HG03135 (cell line): ENCODE data around the gene NOTO.
"Not testable (repeated sequence)": the region's sequence is repeated elsewhere in the genome, so short reads cannot be mapped to it uniquely, and the experiment has no call there.

Source experiments
- ATAC-seq: cut with Tn5 transposase; IDR thresholded peaks from one replicate; pipeline ENCODE4 v1.9.1; 2021; ENCODE audit warnings: mild to moderate bottlenecking, moderate library complexity; ENCODE audit not compliant: unreplicated experiment

NOTO gene

GRCh38 chr2:73202156-73203054 is at the start of gene NOTO:
Gene NOTO, plus strand, starts transcription at chr2:73202574. Its CDS starts 93 bp downstream, at chr2:73202667.
- no peak for ATAC-seq

GRCh38 chr2:73156539-73157124 is 45.7 kb upstream of the NOTO start:
- ATAC-seq, result no peak

GRCh38 chr2:73162856-73163391 is 39.5 kb upstream of the NOTO start:
- no peak for ATAC-seq

- peak; percentile 68 for ATAC-seq
These were observed 38.6 kb upstream of the NOTO start for GRCh38 chr2:73163483-73164367.

DNA sequence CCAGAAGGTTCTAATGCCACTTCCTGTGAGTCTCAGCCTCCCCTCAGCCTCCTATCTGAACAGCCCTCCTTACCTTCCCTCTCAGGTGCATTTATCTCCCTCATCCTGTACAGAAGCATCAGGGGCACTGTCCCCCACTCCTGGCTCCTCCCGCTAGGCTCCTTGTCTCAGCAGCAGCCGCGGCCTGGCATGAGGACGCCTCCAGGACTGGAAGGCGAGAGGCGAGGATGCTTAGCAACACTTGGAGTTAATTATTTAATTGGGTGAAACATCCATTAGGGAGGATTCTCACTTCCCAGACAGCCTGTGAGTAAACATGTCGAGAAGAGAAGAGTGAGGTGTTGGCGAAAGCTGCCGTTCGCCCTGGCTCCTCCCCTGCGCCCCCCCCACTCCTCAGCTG is 36.4 kb upstream of the NOTO start:
- ATAC-seq, result not testable (repeated sequence)

GRCh38 chr2:73166813-73167212 is 35.6 kb upstream of the NOTO start:
- ATAC-seq, result not testable (repeated sequence)

GRCh38 chr2:73168348-73168747 is 34.0 kb upstream of the NOTO start:
- not testable (repeated sequence) for ATAC-seq

DNA sequence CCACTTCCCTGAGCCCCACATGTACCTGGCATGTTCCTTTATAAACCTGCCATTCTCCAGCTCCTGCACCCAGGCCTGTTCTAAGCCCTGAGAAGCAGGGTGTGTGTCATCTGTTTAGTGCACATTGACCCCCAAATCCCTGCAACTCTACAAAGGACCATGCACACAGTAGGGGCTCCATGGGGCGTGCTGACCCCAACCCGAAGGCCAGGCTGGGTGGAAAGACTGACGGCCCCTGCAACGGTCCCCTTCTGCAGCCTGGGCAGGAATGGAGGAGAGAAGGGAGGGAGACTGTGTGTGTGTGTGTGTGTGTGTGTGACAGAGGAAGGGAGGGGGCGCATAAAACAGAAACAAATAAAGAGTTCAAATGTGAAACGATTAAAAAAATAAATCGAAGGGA is 32.0 kb upstream of the NOTO start:
- ATAC-seq, result not testable (repeated sequence)

DNA sequence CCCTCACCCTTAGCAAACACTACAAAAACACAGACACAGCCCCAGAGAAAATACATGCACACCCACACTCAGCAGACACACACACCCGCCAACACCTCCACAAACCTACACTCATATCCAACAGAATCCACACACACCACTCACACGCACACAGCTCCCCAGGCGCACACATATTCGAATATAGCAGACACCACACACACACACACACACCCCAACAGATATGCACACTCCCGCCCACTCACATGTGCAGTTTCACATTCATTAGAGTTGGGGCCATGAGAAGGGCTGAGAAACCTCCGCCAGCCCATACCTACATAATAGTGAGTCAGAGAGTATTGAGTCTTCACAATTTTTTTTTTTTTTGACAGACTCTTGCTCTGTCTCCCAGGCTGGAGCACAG is 29.4 kb upstream of the NOTO start:
- ATAC-seq, result no peak

DNA sequence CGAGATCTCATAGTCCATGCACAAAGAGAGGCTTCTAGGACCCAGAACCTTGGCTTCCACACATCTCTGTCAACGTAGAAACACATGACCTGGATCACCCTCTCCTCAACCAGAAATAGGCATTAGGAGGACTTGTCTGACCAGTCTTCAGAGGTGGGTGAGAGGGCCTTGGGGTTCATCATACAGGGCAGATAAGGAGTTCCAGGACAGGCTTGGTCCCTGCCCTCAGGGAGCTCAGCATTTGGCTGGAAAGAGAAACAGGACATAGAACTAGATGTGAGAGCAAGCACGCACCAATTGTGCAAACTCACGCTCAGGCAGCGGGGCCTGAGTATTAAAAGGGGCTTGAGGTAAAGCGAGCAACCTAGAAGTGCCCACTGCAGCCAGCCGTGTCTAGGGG is 28.6 kb upstream of the NOTO start:
- no peak for ATAC-seq

GRCh38 chr2:73174244-73174643 is 28.1 kb upstream of the NOTO start:
- ATAC-seq, result no peak

- ATAC-seq, result no peak
These were observed 27.3 kb upstream of the NOTO start for GRCh38 chr2:73174941-73175662.

DNA sequence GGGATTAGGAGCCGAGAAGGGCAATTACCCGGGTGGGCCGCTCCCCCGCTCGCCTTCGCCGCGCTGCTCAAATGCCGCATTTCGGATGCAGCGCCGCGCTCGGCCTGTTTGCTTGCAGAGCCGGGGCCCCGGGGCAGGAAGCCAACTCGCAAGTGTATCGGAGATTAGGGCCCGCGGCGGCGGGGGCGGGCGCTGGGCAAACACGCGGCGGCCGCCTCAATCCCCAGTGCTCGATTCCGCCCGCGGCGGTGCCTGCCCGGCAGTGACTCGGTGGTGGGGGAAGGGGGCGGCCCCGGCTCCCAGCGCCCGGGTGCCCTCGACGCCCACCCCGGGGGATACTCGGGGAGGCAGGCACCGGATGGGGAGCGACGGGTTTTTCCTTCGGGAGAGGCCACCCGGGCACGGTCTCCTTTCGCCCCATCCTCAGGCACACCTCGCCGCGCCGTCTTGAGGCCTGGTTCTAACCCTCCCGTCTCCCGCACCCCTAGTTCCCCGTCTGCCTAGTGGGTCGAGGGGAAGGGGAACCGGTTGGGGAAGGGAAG is 26.6 kb upstream of the NOTO start:
- no peak for ATAC-seq

DNA sequence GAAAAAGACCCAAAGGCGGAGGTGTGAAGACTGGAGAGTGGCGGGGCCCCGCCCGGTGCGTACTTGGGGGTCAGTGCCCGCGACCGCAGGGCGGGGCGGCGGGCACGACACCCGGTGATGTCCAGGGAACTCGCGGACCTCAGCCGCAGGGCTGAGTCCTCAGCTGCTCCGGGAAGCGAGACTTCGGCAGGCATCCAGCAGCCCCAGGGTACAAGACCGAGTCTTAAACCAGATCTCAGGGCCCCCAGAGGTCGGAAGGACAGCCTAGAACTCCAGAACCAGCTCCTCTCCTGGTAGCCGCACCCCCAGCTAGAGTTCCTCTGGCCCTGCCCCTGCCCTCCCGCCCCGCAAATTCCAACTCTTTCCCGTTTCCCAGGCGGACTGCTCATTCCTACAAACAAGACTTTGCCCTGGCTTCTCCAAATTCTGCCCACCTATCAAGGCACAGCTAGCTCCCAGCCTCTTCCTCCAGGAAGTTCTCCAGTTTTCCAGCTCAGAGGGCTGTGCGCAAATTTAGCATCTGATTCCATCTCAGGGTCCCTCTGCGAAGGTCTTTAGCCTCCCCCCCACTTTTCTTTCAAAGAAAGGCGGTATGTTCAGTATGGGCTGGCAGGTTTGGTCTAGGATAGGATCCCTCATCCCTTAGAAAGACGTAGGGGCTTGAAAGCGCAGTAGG is 26.0 kb upstream of the NOTO start:
- no peak for ATAC-seq

- peak; percentile 90 for ATAC-seq
These were observed 25.3 kb upstream of the NOTO start for GRCh38 chr2:73176881-73177644.

DNA sequence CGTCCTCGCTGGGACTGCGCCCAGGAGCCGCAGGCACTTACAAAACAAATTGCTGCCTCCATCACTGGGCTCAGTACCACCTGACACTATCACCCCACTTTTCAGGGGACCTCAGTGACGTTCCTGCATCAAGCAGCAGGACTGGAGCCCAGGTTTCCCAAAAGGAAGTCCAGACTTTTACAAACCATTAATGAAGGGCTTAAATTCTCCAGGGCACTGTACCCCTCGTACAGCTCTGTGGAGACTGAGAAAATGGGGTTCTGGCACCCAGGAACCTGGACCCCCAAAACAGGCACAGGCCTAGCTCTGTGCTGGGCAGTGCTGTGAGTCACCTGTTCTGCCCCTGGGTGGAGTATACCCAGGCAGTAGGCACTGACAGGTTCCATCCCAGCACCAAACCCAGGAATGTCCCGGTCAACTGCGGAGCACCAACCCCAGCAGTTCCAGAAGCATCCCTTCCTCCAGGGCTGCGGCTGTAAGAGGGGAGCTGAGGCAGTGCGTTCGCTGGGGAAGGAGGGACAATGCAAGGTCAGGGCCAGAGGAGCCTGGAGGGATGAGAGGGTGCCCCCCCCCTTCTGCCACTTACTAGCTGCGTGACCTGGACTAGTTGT is 24.6 kb upstream of the NOTO start:
- ATAC-seq, result no peak

- ATAC-seq, result no peak
These were observed 16.4 kb upstream of the NOTO start for GRCh38 chr2:73185965-73186364.

- no peak for ATAC-seq
These were observed 14.8 kb upstream of the NOTO start for GRCh38 chr2:73187549-73187948.
